Putamen (tissue), 1 donor: ENCODE data around the gene FAM83C.

Source experiments
- DNase-seq: peaks from one replicate; pipeline ENCODE4 v3.0.0-alpha.2; 2016; ENCODE audit warnings: low spot score

FAM83C gene

DNA sequence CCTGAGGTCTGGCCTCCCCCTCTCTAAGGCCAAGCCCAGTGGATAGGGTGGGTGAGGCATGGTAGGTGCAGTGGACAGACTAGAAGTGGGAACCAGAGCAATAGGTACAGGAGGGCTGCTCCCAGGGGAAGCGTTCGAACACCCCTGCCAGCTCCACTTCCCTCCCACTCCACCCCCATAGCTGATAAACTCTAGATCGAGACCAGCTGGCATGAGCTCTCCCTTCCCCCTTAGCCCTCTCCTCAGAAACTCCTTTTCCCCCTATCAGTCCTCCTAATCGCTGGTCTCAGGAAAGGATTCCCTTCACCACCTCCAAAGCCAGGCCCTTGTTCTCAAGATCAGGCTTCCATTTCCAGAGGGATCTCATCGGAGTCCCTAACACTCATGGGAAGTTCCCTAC, 6.0 kb upstream of the FAM83C start:
- no peak for DNase-seq

DNA sequence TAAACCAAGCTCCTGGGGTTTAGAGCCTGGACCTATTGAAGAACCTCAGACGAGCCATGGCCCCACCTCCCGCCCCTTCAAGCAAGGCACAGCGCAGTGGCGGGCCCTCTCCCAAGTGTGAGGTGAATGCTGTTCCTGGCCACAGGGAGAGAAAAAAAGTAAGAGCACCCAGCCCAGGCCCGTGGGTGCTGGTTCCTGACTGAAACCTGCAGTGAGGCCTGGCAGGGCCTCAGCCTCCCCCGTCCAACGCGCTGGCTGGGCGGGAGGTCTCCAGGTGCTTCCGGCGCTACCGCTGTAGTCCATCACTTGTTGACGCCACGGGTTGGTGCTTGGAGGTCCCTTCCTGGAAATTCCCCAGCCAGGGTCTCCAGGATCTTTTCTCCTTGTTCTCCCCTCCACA, 5.5 kb upstream of the FAM83C start:
- no peak for DNase-seq

DNA sequence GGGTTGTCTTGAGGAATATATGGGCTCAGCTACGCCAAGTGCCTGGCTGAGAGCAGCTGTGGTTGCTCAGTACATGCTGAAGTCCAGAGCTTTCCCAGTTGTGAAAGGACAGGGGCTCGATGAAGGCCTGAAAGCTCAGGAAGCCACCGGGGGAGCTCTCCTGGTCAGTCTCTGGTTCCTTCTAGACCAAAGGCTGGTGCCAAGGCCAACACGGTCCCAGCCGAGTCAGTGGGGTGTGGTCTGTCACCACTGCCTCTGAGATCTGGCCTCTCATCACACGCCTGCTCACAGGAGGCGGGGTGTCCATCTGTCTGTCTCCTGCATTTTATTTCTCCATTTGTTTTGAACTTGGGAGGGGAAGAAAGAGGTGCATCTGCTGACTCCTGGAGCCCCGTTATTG, 4.9 kb upstream of the FAM83C start:
- no peak for DNase-seq

DNA sequence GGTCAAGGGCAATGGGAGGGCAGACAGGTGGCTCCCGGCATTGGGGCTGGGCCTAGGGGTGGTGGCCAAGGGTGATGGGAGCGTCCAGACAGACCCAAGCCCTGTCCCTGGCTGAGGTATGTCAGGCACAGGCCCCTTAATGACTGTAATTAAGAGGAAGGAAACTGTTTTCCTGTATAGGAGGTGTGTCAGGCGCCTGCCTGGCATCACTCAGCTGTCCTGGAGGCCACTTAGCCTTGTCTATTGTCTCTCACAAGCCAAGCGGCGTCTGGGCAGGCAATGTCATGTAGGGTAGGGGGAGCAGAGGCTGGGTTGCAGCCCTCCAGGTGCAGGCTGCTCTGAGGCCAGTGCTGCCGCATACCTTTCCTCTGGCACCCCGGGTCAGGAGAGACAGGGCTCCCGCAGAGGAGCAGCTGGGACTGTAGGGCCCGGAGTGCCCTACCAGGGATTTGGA, 3.9 kb upstream of the FAM83C start:
- no peak for DNase-seq

DNA sequence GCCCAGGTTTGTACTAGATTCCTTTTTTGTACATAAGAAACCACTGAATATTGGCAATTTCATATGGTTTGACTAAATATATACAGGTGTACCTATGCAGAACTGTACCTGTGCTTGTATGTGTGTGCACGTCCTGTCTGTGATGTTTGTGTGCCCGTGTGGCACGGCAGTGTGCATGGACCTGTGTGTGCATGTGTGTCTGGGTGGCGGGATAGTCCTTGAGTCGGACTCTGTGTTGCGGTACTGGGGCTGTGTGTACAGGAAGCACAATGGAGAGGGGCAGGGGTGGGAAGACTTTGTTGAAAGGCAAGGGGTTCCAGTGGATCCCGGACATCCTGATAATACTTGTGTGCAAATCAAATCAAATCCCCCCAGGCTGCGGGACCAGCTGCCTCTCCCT, 3.4 kb upstream of the FAM83C start:
- DNase-seq: no peak

DNA sequence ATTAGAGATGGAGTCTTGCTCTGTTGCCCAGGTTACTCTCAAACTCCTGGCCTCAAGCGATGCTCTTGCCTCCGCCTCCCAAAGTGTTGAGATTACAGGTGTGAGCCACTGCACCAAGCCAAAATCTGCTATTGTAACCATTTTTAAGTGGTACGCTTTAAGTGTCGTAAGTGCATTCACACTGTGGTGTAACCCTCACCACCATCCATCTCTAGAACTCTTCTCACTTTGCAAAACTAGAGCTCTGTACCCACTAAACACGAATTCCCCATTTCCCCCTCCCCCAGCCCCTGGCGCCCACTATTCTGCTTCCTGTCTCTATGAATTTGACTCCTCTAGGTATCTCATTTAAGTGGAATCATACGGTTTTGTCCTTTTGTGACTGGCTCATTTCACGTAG, 2.8 kb upstream of the FAM83C start:
- no peak for DNase-seq

DNA sequence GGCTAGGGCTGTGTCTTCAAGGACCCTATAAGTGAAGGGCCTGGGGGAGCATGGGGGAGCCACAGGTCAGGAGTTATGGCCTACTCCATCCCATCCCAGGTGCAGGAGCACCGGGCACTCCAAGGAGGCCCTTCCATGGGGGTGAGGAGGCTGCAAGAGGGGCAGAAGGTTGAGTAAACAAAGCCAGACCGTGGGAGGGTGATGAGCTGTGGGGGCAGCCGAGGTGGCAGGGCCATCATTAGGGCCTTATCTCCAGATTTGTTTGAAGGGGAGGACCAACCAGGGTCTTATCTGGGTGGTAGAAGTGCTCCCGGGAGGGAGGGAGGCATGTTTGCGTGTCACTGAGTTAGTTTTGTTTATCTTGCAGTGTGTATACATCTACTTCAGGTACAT, 2.1 kb upstream of the FAM83C start:
- no peak for DNase-seq

DNA sequence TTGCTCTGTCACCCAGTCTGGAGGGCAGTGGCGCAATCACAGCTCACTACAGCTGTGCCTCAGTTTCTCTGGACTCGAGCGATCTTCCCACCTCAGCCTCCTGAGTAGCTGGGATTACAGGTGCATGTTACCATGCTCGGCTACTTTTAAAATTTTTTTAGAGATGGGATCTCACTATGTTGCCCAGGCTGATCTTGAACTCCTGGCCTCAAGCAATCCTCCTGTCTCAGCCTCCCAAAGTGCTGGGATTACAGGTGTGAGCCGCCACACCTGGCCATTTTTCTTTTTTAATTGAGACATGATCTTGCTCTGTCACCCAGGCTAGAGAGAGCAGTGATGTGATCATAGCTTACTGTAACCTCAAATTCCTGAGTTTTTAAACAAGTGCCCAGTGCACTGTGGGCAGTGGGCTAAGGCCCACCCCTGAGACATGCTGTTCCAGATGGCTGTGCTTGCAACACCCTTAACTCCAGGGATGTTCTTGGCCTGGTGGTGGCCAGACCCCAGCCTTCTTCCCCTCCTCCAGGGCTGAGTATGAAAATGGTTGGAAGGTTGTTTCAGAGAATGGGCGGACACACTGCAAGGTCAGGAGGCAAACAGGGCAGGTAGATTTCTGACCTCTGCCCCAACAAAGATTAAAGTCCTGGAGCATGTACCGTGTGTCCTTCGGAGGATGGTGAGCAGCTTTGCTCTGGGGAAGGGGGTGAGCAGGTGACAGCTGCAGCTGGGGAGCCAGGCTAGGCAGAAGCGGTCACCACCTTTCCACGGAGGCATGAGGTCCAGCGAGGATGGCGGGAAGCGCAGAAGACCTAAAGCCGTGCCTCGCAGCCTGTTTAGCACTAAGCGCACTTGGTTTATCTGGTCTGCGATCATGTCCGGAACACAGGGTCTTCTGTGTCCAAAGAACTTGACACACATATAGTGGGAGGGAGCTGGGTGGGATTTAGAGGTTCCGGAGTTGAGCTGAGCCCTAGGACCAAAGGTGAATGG, 1.4 kb upstream of the FAM83C start:
- no peak for DNase-seq

DNA sequence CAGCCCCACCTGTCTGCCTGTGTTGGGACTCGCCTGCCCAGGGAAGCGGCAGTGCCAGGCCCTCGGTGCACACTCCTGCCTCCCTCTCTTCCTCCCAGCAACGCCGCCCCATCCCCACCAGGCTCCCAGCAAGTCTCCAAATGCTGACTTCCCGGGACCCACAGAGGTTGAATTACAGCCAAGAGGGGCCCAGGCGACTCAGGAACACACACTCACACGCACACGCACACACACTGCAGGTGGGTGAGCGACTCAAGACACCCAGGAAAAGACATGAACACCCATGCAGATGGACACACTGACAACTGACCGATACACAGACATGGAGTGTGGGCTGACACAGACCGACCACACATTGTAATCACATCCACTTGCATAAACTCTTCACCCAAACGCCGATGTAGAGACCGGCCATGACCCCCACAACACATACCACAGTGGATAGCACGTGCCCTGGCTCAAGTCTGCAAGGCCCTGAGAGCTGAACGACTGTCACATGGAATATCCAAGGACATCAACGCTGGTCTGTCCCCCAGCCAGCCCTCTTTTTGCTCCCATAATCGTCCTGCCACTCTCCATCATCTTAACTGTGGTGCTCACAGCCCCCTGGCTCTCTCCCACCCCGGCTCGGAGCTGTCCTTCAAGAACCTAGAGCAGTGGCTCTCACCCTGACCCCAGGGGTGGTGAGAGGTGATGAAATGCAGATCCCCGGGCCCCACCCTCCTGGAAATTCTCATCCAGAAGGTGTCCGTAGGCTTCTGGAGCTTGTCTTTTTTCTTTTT, 470 bp upstream of the FAM83C start:
- DNase-seq: no peak

DNA sequence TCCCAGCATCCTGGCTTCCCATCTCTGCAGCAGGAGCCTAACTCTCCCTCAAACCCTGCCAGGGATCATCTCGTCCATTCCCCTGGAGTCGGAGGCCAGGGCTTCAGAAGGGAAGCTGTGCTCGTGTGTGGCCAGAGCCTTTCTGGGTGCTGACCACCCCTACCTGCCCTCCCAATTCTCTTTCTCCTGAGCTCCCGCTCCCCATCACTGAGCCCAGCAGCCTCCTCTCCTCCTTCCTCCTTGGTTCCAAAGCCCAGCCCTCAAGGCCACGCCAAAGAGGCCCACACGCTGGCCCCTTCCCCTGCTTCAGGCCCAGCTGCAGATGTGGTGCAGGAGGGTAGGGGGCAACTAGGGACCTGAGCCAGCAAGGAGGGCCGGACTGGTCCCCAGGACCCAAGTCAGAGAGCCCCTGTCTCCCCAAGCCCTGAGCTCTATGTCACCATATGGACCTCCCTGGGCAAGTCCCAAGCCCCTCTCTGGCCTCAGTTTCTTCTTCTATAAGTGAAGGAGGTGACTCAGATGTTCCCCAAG, 1.3 kb downstream of the FAM83C start:
- no peak for DNase-seq

DNA sequence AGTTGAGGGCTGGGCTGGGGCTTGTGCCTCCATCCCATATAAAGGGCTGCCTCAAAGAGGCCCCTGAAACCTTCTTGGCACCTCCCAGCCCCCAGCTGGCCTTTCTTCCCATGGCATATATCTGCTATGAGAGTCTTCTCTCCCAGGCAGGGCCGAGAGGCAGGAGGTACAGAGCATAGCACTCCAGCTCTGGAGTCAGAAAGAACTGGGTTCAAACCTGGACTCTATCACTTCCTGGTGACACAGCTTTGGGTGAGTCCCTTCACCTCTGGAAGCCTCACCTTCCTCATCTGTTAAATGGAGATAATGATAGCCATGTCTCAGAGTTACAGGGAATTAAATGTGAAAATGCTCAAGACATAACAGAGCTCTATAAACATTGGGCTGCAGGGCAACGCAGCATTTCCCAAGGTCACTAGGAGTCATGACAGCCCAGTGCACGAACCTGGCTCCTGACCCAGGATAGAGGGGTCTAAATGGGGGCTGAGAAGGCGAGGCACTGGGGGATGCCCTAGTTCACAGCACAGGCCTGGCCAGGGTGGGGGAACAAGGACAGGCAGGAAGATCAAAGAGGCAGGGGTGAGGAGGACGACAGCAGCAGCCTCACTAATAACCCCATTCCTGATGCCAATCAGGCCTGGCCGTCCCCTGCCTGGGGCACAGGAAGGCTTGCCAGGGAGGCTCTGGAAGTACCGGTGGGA, 1.9 kb downstream of the FAM83C start:
- no peak for DNase-seq

DNA sequence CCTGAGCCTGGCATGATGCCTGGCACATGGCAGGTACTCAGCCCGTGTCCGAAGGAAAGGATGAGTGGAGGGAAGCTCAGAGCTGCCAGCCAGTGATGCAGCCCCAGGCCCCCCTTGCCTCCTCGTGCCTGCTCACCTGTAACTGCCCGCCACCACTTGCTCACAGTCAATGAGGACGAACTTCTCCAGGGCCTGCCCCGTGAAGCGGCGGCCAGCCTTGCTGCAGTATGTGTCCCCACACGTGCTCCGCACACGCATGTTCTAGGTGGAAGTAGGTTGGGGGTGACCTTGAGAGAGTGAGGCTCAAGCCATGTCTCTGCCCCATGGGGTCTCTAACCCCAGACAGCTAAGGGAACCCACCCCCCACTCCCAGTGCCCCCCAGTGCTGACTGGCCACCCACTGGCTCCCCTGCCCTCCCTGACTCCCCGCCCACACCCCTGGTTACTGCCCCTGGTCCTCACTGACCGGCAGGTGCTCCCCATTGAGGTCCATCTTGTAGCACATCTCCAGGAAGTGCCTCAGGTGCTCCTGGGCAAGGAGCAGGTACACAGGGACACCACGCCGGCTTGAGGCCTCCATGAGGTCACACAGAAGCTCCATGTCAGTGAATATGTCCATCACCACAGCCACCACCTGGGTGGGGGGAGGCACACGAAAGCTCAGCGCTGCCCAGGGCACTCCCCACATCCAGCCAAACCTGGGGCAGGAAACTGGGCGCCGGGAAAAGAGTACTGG, 3.7 kb downstream of the FAM83C start:
- no peak for DNase-seq

DNA sequence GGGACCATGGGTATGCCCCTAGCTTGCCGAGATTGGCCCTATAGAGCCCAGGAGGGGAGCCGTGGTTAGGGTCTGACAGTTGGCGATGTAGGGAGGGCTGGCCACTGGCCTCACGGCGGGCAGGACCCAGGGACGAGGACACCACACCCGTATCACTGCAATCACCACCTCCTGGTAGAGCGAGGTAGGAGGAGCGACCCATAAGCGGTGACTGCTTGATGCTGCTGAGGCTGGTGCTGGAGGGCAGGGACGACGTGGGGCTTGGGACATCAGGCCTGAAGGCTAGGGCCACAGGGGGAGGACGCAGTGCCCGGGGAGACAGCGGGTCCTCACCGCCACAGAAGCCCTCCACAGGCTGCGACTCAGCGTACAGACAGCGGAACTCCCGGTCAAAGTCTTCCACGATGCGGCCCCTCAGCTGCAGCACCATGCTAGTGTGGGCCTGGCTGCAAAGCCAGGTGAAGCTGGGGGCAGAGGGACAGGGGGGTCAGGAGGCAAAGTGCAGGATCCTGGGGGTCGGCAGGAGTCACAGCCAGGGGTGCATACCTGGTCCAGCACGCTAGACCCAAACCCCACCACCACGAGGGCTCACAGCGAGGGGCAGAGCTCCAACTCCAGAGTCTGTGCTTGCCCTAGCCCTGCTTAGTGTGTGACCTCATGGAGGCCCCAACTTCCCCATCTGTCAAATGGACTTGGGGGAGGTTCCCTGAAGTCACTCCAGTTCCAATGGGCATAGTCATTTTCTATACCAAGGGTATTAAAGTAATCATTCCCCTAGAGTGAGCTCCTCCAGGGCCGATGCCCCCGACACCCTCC, 4.5 kb downstream of the FAM83C start:
- DNase-seq: no peak

DNA sequence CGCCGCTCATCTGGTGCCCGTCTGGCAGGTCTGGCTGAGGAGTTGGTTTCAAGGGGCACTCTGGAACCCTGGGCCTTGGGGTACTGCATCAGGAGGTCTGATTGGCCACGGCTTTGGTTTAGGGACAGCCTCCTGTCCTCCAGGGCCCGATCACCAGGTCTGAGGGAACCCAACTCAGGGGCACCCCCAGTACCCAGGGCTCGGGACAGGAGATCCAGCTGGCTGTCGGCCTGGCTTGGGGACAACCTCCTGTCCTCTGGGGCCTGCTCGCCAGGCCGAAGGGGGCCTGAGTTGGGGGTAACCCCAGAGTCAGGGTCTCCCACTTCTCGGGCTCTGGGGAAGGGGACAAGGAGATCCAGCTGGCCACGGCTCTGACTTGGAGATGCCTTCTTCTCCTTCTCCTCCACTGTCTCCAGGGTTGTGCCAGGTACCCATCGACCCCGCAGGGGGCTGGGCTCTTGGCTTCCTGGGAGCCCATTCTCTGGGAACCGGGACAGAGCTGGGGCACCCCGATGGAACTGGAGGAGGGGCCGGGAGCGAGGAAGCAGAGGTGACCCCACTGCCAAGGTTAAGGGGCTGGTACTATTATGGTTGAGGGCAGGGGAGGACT, 5.2 kb downstream of the FAM83C start:
- no peak for DNase-seq

DNA sequence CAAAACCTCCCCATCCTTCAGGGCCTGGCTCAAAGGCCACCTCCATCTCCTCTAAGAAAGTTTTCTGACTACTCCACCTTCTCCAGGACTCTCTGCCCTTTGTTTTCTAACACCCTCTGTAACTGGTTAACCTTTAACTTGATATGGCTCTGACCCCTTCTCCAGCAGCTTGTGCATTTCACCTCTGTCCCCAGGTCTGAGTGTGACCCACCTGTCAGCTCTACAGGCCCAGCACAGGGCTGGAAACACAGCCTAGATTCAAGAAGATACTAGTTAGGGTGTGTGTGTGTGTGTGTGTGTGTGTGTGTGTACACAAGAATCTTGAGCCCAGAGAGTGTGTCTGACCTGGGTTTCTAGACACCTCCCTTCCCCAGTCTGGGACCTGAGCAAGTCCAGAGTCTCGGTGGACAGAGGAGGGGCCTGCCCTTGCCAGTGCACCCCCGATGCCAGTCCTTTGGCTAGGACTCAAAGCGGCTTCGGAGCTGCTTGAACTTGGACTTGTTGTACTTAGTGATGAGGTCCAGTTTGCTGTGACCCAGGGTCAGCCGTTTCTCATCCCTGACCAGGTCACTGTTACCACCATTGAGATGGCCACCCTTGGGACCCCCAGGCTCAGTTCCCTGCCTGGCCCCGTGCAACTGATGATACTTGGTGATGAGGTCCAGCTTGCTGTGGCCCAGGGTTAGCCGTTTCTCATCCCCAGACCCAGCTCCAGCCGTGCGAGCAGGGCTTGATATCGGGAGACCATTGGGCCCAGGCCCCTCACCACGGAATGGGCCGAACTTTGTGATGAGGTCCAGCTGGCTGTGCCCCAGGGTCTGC, 5.9 kb downstream of the FAM83C start:
- DNase-seq: no peak

DNA sequence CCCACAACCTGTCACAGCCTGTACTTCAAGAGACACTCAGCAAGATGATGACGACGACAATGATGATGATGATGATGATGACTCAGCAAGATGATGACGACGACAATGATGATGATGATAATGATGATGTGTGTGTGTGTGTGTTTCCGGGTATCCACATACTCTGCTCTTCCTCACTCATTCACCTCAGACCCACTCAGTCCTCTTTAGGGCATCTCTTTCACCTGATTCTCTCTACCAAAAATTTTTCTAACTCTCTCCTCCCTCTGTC, 6.5 kb downstream of the FAM83C start:
- no peak for DNase-seq

DNA sequence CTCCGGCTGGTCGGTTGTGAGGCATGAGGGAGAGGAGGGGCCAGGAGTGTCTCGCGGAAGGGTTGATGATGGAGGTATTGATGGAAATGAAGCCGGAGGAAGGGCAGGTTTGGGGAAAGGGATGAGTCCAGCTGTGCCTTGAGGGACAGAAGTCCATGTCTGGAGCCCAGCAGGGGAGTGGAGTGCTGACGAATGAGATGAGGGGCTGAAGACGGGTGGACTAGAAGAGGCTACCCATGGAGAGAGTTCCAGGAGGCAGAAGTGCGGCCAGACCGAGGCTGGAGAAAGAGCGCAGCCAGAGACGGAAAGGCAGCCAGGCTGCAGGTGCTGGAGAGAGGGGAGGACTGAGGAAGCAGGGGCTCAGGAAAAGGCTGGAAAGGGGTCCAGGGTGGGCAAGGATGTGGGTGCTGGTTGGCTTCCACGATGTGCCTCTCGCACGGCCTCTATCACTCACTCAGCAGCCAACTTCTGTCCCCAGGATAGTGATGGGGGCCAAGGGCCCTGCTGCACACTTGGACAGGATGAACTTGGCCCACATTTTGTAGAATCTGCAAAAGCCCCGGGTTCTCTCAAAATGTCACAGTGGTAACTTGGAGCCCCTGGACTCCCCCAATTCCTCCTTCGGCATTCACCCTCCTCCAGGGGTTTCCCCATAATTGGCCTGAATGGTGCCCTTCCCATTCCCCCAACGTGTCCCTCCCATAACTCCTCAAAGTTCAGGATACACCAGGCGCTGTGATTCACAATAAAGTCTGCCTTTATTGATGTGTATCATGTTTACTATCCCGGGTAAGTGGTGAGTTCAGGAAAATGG, 7.0 kb downstream of the FAM83C start:
- DNase-seq: no peak

DNA sequence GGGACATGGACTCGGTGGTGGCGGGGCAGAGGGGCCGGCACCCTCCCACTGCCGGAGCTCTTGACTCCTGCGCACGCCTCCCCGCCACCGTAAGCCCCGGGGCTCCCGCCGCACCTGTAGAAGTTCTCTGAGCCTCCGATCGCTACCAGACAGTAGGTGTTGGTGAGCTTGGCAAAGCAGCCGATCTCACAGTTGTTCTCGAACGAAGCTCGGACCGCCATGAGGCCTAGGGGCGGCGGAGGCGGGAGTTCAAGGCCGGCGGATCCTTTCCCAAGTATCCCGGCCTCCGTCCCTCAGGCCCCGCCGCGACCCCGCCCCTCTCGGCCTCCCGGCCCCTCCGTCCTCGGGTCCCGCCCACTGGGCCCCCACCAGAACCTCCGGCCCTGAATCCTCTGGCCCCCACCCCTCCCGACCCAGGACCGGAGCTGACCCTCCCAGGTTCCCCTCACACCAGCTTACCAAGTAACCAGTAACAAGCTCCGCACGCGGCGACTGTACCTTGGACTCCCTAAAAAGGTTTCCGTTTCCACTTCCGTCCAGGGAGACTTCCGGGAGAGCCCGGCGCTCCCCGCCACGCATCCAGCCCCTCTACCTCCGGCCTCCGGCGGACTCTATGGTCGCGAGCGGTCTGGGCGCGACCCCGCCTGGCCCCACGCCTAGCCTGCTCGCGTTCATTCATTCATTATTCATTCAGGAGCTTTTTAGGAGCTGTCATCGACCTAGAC, 7.8 kb downstream of the FAM83C start, which contains the start of gene EIF6:
Gene EIF6 (minus strand): TSS at position 506 of the 725 bp plus-strand sequence. CDS start 285 bp downstream, at position 221.
- DNase-seq: peak; percentile 68
